Choroid plexus epithelial cell (primary cell): ENCODE measurements around the gene RING1.
A peak's percentile ranks its signal among the peaks of the same experiment; 100 is the strongest.

Experiments
- DNase-seq: peaks from one replicate; pipeline ENCODE4 v3.0.0-alpha.2; 2010; ENCODE audit warnings: low read depth
- H3K4me3 ChIP-seq: 2 replicates; pipeline ENCODE4 v1.5.1; 2011; ENCODE audit warnings: low read depth, mild to moderate bottlenecking, control low read depth, low read length, moderate library complexity
- TF ChIP-seq, protein P1 (sequence below): conservative IDR thresholded peaks from 2 replicates; pipeline ENCODE4 v1.5.1; 2011; ENCODE audit warnings: low read depth, mild to moderate bottlenecking, control low read depth, inconsistent platforms, low read length, moderate library complexity

RING1 gene

DNA sequence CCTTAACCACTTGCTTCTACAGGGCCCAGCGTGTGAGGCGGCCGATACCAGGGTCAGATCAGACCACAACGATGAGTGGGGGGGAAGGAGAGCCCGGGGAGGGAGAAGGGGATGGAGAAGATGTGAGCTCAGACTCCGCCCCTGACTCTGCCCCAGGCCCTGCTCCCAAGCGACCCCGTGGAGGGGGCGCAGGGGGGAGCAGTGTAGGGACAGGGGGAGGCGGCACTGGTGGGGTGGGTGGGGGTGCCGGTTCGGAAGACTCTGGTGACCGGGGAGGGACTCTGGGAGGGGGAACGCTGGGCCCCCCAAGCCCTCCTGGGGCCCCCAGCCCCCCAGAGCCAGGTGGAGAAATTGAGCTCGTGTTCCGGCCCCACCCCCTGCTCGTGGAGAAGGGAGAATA is 2.8 kb downstream of the RING1 start:
- TF ChIP-seq, protein P1, sequence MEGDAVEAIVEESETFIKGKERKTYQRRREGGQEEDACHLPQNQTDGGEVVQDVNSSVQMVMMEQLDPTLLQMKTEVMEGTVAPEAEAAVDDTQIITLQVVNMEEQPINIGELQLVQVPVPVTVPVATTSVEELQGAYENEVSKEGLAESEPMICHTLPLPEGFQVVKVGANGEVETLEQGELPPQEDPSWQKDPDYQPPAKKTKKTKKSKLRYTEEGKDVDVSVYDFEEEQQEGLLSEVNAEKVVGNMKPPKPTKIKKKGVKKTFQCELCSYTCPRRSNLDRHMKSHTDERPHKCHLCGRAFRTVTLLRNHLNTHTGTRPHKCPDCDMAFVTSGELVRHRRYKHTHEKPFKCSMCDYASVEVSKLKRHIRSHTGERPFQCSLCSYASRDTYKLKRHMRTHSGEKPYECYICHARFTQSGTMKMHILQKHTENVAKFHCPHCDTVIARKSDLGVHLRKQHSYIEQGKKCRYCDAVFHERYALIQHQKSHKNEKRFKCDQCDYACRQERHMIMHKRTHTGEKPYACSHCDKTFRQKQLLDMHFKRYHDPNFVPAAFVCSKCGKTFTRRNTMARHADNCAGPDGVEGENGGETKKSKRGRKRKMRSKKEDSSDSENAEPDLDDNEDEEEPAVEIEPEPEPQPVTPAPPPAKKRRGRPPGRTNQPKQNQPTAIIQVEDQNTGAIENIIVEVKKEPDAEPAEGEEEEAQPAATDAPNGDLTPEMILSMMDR, result no peak
- no peak for DNase-seq
- no peak overlapping the region for H3K4me3 ChIP-seq

DNA sequence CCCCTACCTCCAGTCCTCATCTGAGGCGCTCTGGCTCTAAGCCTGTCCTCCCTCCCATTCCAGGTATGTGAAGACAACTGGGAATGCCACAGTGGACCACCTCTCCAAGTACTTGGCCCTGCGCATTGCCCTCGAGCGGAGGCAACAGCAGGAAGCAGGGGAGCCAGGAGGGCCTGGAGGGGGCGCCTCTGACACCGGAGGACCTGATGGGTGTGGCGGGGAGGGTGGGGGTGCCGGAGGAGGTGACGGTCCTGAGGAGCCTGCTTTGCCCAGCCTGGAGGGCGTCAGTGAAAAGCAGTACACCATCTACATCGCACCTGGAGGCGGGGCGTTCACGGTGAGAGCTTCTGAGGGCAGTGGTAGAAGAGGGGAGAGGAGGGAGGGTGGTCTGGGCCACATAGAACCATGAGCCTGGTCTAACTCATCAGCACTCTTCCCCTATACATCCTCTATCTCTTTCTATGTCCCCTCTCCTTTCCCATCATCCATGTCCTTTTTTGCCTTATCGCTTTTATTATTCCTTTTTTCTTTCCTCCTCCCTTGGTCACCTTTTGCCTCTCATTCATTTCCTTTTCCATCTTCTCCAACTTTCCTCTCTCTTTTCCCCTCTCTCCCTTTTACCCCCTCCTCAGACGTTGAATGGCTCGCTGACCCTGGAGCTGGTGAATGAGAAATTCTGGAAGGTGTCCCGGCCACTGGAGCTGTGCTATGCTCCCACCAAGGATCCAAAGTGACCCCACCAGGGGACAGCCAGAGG is 3.5 kb downstream of the RING1 start:
- no peak for DNase-seq
- H3K4me3 ChIP-seq, result no peak overlapping the region
- TF ChIP-seq, protein P1, result peak; percentile 2

DNA sequence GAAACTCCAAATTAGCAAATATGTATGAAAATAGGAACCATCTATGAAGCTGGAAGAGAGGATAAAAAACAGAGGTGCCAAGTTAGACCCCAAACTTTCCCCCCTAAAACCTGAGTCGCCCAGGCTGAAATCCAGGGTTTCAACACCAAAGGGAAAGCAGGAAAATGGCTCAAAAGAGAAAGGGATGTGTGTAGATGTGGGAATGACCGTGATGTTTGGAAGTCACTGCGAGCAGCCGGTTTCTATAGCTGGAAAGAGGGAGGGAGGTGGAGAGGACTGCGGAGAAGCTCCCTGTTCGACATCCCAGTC is 4.5 kb downstream of the RING1 start:
- peak overlapping the region; percentile 60 for H3K4me3 ChIP-seq
- DNase-seq, result peak; percentile 28
- TF ChIP-seq, protein P1, result no peak

DNA sequence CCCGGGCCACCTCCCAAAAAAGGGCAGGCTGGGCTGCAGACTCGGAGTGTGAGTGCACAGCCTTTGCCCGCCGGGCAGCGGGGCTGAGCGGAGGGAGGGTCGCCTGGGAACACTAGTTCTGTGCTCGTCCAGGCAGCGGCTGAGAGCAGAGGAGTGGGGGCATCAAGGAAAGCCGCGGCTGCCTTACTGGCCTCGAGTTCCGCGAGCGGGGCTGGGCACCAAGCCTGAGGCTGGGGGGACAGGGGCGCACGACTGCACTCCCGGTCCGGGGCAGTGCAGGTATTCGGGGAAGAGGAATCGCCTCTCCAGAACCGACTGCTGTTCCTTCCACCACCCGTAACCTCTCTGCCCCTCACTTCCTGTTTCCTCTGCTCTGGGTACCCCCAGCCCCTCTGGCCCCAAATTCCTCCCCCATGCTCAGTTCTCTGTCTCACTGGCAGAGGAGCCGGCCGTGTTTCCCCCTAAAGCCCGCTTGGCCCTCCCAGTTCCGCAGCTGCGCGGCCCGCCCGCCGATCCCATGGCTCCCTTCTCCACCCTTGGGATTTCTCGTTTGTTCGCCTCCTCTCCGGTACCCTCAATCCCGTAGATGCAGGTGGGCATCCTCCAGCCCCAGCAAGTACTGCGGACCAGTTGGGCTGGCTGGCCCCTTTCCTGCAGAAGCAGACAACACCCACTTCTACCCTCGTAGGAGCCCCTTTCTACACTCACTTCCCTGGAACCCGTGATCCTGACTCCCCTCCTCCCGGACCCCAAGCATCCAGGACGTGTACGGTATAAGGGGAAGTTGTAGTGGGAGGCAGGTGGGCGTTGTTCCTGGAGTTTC is 5.1 kb downstream of the RING1 start:
- no peak for DNase-seq
- TF ChIP-seq, protein P1, result no peak
- H3K4me3 ChIP-seq, result peak overlapping the region; percentile 60

DNA sequence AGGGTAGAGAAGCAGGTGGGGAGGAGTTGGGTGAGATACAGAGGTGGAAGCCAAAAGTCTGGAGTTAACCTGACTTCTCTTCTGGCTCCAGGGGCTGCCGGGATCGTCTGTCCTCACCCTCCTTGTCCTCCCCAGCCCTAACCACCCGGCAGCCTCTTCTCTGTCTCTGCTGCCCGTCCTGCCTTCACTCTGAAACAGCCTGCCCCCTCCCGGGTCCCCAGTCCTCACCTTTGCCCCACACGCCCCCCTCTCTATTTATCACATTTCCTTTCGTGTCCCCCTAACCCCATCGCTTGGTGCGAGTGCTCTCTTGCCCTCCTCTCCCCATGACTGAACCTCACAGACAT is 5.7 kb downstream of the RING1 start:
- DNase-seq, result no peak
- TF ChIP-seq, protein P1, result no peak
- peak overlapping the region; percentile 60 for H3K4me3 ChIP-seq

DNA sequence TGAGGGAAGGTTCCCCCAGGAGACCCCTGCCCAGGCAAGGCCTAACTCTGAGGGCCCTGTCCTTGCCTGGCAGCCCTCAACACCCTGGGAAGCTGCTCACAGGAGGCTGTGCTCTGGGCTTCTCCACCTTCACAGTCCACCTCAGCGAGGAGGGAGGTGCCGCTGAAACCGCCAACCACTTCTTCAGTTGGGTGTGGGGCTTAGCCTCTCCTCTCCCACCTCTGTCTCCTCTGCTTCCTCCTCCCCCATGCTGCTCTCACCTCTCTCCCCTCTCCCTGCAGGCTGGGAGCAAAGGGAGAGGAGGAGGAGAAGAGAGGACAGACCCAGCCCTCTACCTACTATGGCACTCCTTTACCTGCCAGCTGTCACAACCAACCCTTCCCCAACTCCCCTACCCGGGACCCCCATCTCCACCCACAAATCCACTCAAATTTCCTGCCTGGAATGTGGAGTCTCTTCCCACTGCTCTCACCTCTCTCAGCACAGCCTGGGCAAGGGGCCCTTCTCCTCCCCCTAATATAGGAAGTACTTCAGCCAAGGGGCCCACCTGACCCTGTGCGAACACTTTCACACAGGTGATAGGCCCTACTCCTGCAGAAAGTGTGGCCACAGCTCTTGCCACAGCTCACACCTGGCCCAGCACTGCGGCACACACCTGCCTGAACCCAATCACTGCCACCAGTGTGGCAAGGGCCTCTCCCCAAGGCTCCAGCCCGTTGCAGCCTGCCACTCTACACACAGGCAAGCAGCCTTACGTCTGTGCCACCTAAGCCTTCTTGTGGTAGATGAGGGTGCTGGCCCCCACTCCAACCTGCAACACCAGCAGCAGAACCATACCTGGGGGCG is 7.2 kb downstream of the RING1 start:
- no peak overlapping the region for H3K4me3 ChIP-seq
- TF ChIP-seq, protein P1, result no peak
- DNase-seq, result no peak
